Loucy (cell line): ENCODE data around the gene HPF1.

Source experiments
- CTCF ChIP-seq: fragments of 200-600 bp; sonication (generic); conservative IDR thresholded peaks from 2 replicates; pipeline ENCODE4 v1.5.1; 2014; ENCODE audit warnings: mild to moderate bottlenecking, antibody characterized with exemption, low read length
- EZH2phosphoT487 ChIP-seq: fragments of 200-600 bp; IDR thresholded peaks from 2 replicates; pipeline ENCODE4 v1.6.1; 2018; ENCODE audit warnings: antibody characterized with exemption, mild to moderate bottlenecking, moderate library complexity, borderline replicate concordance

GRCh38 chr4:169716677-169717076 lies 41.1 kb downstream of the HPF1 start:
- TF ChIP-seq CTCF = no peak
- TF ChIP-seq EZH2phosphoT487 = no peak
